ENCODE measurements around the gene EFL1. TPM values are rescaled to one million over a fixed set of nuclear protein-coding genes. Genes with fewer than 3 reads are reported as not detected.

EFL1 gene
- total and polyA plus RNA-seq, 9 of the 15 experiments (the other 6 are each of a cell fraction or from before 2014, with no cell fraction given), result 4.8 to 32.5 (median 16.9) TPM

GRCh38 chr15:82137261-82137660 lies 125.3 kb downstream of the EFL1 start (continued):
- TF ChIP-seq ZNF407 (IDR thresholded peaks at IDR 0.05; ENCODE audit: low read depth) (no peak), ZNF23 (CRISPR knock-in tag; IDR thresholded peaks at IDR 0.05) (no peak)

GRCh38 chr15:82136120-82136519 lies 126.4 kb downstream of the EFL1 start:
- ChIA-PET POLR2A (no interaction called here), CTCF (ENCODE audit: low intra/inter-chr PET ratio) (interaction anchor here (0.7 kb wide), 1 partner anchor 62 kb away, joined by 6 read pairs; no protein-coding TSS in a partner anchor)
- TF ChIP-seq ZFPM2 (CRISPR knock-in tag; IDR thresholded peaks at IDR 0.05) (no peak), PHF21A (IDR thresholded peaks at IDR 0.05; ENCODE audit: borderline replicate concordance, low read depth) (no peak), TSC22D4 (tag; IDR thresholded peaks at IDR 0.05) (no peak), PHB (CRISPR knock-in tag; IDR thresholded peaks at IDR 0.05) (no peak), ZNF639 (CRISPR knock-in tag; conservative IDR thresholded peaks at IDR 0.05 in 1 of 2, IDR thresholded peaks at IDR 0.05 in 1 of 2) (no peak), ZNF551 (CRISPR knock-in tag; IDR thresholded peaks at IDR 0.05) (no peak), NKRF (IDR thresholded peaks at IDR 0.05; ENCODE audit: borderline replicate concordance) (no peak), PHF8 (IDR thresholded peaks at IDR 0.05; ENCODE audit: borderline replicate concordance, low read length) (no peak)

More at GRCh38 chr15:82136120-82136519, 126.4 kb downstream of the EFL1 start:
- Histone ChIP-seq H3K9me1 (ENCODE audit: control insufficient read depth, insufficient read depth, low read length) (no peaks in the 10 kb centered on the region), H3K9ac (ENCODE audit: insufficient read depth in 1 of 2, low read depth in 2 of 2, low read length in 2 of 2) (no peak overlapping the region), H3K27me3 (ENCODE audit: control insufficient read depth in 2 of 2, insufficient read depth in 2 of 2, low read length in 2 of 2) (no peaks in the 10 kb centered on the region), H3K36me3 (ENCODE audit: control insufficient read depth, insufficient read depth, low read length) (peaks cover 38% of the 10 kb centered on the region; the same call in 2 of the 3 replicates), H3K4me3 (no peak overlapping the region), H3K4me2 (ENCODE audit: insufficient read depth, low read length) (no peak overlapping the region), H2AFZ (ENCODE audit: low read depth, low read length) (no peak overlapping the region), H3K4me1 (replicated peaks in 1 of 2; ENCODE audit: control insufficient read depth in 2 of 2, insufficient read depth in 2 of 2, low read length in 2 of 2) (no peaks in the 10 kb centered on the region), H3K27ac (ENCODE audit: extremely low read depth, low read depth, low read length) (no peak overlapping the region), H3K9me3 (replicated peaks; ENCODE audit: control insufficient read depth, insufficient read depth, low read depth, low read length) (no peaks in the 10 kb centered on the region), H4K20me1 (replicated peaks; ENCODE audit: control insufficient read depth, insufficient read depth, low read length) (no peaks in the 10 kb centered on the region), H3K79me2 (ENCODE audit: control insufficient read depth, insufficient read depth, low read length) (no peaks in the 10 kb centered on the region)
- 60% methylated on average over 3 of the region's 3 CpGs for WGBS (ENCODE audit: insufficient coverage, low coverage, missing lambda C conversion rate)
- intact Hi-C loops (cut with micrococcal nuclease) (no loop called here), in situ Hi-C loops (cut with MboI) (no loop called here)
- FAIRE-seq (no peak), DNase-seq (ENCODE audit: extremely low read depth in 1 of 4, low spot score in 3 of 4) (no peak), ATAC-seq (no peak)
- no TSS peak for BruUV-seq (replicated peaks)

Measured in K562 (cell line).